ENCODE results near the gene C3.

DNA sequence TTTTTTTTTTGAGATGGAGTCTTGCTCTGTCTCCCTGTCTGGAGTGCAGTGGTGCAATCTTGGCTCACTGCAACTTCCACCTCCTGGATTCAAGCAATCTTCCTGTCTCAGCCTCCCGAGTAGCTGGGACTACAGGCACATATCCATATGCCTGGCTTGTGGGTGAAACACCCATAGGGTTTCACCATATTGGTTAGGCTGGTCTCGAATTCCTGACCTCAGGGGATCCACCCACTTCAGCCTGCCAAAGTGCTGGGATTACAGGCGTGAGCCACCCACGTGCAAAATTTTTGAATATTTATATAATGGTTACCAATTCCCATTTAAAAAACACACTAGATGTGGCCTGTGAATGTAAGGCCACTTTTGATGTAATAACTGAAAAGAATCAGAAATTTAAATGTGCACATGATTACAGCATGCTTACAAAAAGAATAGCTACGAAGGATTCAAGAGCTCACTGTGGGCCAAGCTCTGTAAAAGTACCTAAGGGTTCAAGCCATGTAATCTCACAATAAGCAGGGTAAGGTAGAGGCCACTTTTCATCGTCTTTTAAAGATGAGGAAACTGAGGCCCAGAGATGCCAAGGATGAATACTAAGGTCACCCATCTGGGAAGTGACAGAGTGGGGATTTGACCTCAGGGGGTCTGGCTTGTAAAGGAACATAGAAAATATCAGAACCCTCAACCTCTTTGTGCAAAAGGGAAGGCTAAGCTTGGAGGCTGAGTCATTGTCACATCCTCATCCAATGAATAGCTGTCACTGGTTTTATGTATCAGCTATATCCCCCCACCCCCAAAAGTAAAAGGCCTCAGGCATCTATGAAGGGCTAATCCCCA lies 68.3 kb downstream of the C3 start:
- TF ChIP-seq, protein P1, sequence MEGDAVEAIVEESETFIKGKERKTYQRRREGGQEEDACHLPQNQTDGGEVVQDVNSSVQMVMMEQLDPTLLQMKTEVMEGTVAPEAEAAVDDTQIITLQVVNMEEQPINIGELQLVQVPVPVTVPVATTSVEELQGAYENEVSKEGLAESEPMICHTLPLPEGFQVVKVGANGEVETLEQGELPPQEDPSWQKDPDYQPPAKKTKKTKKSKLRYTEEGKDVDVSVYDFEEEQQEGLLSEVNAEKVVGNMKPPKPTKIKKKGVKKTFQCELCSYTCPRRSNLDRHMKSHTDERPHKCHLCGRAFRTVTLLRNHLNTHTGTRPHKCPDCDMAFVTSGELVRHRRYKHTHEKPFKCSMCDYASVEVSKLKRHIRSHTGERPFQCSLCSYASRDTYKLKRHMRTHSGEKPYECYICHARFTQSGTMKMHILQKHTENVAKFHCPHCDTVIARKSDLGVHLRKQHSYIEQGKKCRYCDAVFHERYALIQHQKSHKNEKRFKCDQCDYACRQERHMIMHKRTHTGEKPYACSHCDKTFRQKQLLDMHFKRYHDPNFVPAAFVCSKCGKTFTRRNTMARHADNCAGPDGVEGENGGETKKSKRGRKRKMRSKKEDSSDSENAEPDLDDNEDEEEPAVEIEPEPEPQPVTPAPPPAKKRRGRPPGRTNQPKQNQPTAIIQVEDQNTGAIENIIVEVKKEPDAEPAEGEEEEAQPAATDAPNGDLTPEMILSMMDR (IDR thresholded peaks at IDR 0.05 in 2 of 3, conservative IDR thresholded peaks at IDR 0.05 in 1 of 3; ENCODE audit: borderline replicate concordance in 1 of 3, insufficient read depth in 1 of 3, low read depth in 2 of 3, low read length in 2 of 3) = no peak
- no peak for TF ChIP-seq RAD21 (IDR thresholded peaks at IDR 0.05; ENCODE audit: low read depth)
- TF ChIP-seq ATF3 (IDR thresholded peaks at IDR 0.05) = no peak
- no peak for TF ChIP-seq POLR2A (IDR thresholded peaks at IDR 0.05; ENCODE audit: borderline replicate concordance, extremely low read depth, insufficient read depth, insufficient read length)
- no peak for TF ChIP-seq ZBTB33 (IDR thresholded peaks at IDR 0.05; ENCODE audit: extremely low read depth, insufficient replicate concordance, low read length)
- TF ChIP-seq, protein P2, sequence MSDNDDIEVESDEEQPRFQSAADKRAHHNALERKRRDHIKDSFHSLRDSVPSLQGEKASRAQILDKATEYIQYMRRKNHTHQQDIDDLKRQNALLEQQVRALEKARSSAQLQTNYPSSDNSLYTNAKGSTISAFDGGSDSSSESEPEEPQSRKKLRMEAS (IDR thresholded peaks at IDR 0.05) = no peak
